GM23248 (cell line): ENCODE results near the gene RIMS3. TPM values are rescaled to one million over a fixed set of nuclear protein-coding genes. Genes with fewer than 3 reads are reported as not detected.

Experiments used
- DNase-seq: peaks from one replicate; pipeline ENCODE4 v3.0.0-alpha.2; 2015
- H2AFZ ChIP-seq: fragments of 200-600 bp; sonication (generic); 2 replicates; pipeline ENCODE4 v1.6.1; 2016; ENCODE audit warnings: antibody characterized with exemption
- H3F3A ChIP-seq: fragments of 200-600 bp; sonication (generic); 2 replicates; pipeline ENCODE4 v1.6.1; 2016; ENCODE audit warnings: mild to moderate bottlenecking, antibody characterized with exemption, mixed run types; ENCODE audit not compliant: insufficient read depth
- H3K27ac ChIP-seq: fragments of 200-600 bp; sonication (generic); 2 replicates; pipeline ENCODE4 v1.5.1; 2016; ENCODE audit warnings: mild to moderate bottlenecking
- H3K27me3 ChIP-seq: fragments of 200-600 bp; sonication (generic); replicated peaks from 2 replicates; pipeline ENCODE4 v1.6.1; 2016; ENCODE audit warnings: mild to moderate bottlenecking; ENCODE audit not compliant: insufficient read depth
- H3K36me3 ChIP-seq: fragments of 200-600 bp; sonication (generic); 2 replicates; pipeline ENCODE4 v1.6.1; 2016; ENCODE audit warnings: low read depth, mild to moderate bottlenecking
- H3K4me1 ChIP-seq: fragments of 200-600 bp; sonication (generic); 2 replicates; pipeline ENCODE4 v1.6.1; 2016; ENCODE audit warnings: mild to moderate bottlenecking; ENCODE audit not compliant: insufficient read depth
- H3K4me2 ChIP-seq: fragments of 200-600 bp; sonication (generic); one replicate; pipeline ENCODE4 v1.6.1; 2016; ENCODE audit warnings: mild to moderate bottlenecking; ENCODE audit not compliant: unreplicated experiment
- H3K4me3 ChIP-seq: fragments of 200-600 bp; sonication (generic); 2 replicates; pipeline ENCODE4 v1.5.1; 2016; ENCODE audit warnings: mild to moderate bottlenecking
- H3K79me2 ChIP-seq: fragments of 200-600 bp; sonication (generic); 2 replicates; pipeline ENCODE4 v1.6.1; 2016; ENCODE audit warnings: mild to moderate bottlenecking; ENCODE audit not compliant: insufficient read depth
- H3K9ac ChIP-seq: fragments of 200-600 bp; sonication (generic); 2 replicates; pipeline ENCODE4 v1.6.1; 2016; ENCODE audit warnings: mild to moderate bottlenecking
- H3K9me2 ChIP-seq: fragments of 200-600 bp; sonication (generic); 2 replicates; pipeline ENCODE4 v1.6.1; 2016; ENCODE audit warnings: mixed run types, mild to moderate bottlenecking, moderate library complexity; ENCODE audit not compliant: insufficient read depth
- H3K9me3 ChIP-seq: fragments of 200-600 bp; sonication (generic); one replicate; pipeline ENCODE4 v1.6.1; 2017; ENCODE audit warnings: low read depth
- H4K20me1 ChIP-seq: fragments of 200-600 bp; sonication (generic); 2 replicates; pipeline ENCODE4 v1.6.0; 2016; ENCODE audit not compliant: insufficient read depth
- EZH2 ChIP-seq: fragments of 200-600 bp; sonication (generic); IDR thresholded peaks from 2 replicates; pipeline ENCODE4 v1.6.1; 2018; ENCODE audit warnings: antibody characterized with exemption, mild to moderate bottlenecking; ENCODE audit not compliant: insufficient read depth, poor library complexity, severe bottlenecking
- EZH2phosphoT487 ChIP-seq: fragments of 200-600 bp; sonication (generic); IDR thresholded peaks from 2 replicates; pipeline ENCODE4 v1.6.1; 2018; ENCODE audit warnings: antibody characterized with exemption, moderate library complexity, mild to moderate bottlenecking, low read depth; ENCODE audit not compliant: insufficient read depth
- WGBS, 2 experiments: methylation state at CpG; one replicate each; pipeline ENCODE4 v1.1.6; 2015 to 2017; ENCODE audit warnings: low lambda C conversion rate in 2 of 2, low coverage in 1 of 2; ENCODE audit errors: missing lambda C conversion rate in 2 of 2; 5-methylcytosine and 5-hydroxymethylcytosine counted together
- in situ Hi-C: fragments of 300-500 bp; cut with MboI; formaldehyde crosslinking; loops from 2 replicates; pipeline ENCODE4 v1.15.0; 2020
- polyA plus RNA-seq: library from polyadenylated mRNA; unstranded; fragments of >200 nt; fragmentation: Nextera tagmentation; extraction: Ambion mirVana; gene quantifications from 2 replicates; pipeline ENCODE4 v1.2.1, GENCODE V29; 2016
- total RNA-seq: library from RNA; depleted of rRNA; stranded (reverse); fragments of >200 nt; shearing (Covaris generic); gene quantifications from 2 replicates; pipeline ENCODE4 v1.2.3, GENCODE V29; 2014

The RIMS3 gene
- total and polyA plus RNA-seq, 2 experiments from 2014 or later: 0.18 TPM; not detected in 1

GRCh38 chr1:40627987-40628902 lies 37.2 kb downstream of the RIMS3 start:
- Histone ChIP-seq H3F3A (no peaks in the 10 kb centered on the region), H3K79me2 (no peaks in the 10 kb centered on the region), H4K20me1 (no peaks in the 10 kb centered on the region), H3K27me3 (peaks cover 13% of the 10 kb centered on the region), H3K36me3 (no peaks in the 10 kb centered on the region), H3K27ac (no peak overlapping the region), H3K9me2 (no peaks in the 10 kb centered on the region), H3K9me3 (no peaks in the 10 kb centered on the region), H3K4me1 (no peaks in the 10 kb centered on the region), H3K4me3 (no peak overlapping the region), H2AFZ (no peak overlapping the region), H3K9ac (no peak overlapping the region), H3K4me2 (no peak overlapping the region)
- no peak for DNase-seq
- in situ Hi-C loops: no loop called here
- WGBS, 2 experiments: 32 to 35% methylated on average over 9 of the region's 9 CpGs
- no peak for TF ChIP-seq EZH2

GRCh38 chr1:40626383-40626770 lies 39.1 kb downstream of the RIMS3 start:
- H3K27me3 ChIP-seq: peaks cover 19% of the 10 kb centered on the region
- no peak overlapping the region for H3K4me3 ChIP-seq
- 79 to 80% methylated on average over 10 of the region's 10 CpGs for WGBS, 2 experiments
- H3K36me3 ChIP-seq: no peaks in the 10 kb centered on the region
- no peaks in the 10 kb centered on the region for H4K20me1 ChIP-seq
- no peaks in the 10 kb centered on the region for H3K79me2 ChIP-seq
- H3K9me3 ChIP-seq: no peaks in the 10 kb centered on the region
- H3K4me2 ChIP-seq: no peak overlapping the region
- DNase-seq: no peak
- no peaks in the 10 kb centered on the region for H3K4me1 ChIP-seq
- H3K9me2 ChIP-seq: no peaks in the 10 kb centered on the region
- no peak for TF ChIP-seq EZH2phosphoT487
- no peak for TF ChIP-seq EZH2
- in situ Hi-C loops: no loop called here
- no peak overlapping the region for H2AFZ ChIP-seq
- H3K27ac ChIP-seq: no peak overlapping the region
- H3K9ac ChIP-seq: no peak overlapping the region
- no peaks in the 10 kb centered on the region for H3F3A ChIP-seq

- Histone ChIP-seq H3K79me2 (no peaks in the 10 kb centered on the region), H3K4me1 (no peaks in the 10 kb centered on the region), H3K4me2 (no peak overlapping the region), H3K9ac (no peak overlapping the region), H4K20me1 (no peaks in the 10 kb centered on the region), H3K27me3 (peaks cover 26% of the 10 kb centered on the region), H3K27ac (no peak overlapping the region), H3K9me2 (no peaks in the 10 kb centered on the region), H3K9me3 (no peaks in the 10 kb centered on the region), H3K36me3 (no peaks in the 10 kb centered on the region), H3F3A (no peaks in the 10 kb centered on the region), H3K4me3 (no peak overlapping the region), H2AFZ (no peak overlapping the region)
- in situ Hi-C loops: no loop called here
- TF ChIP-seq EZH2 (no peak), EZH2phosphoT487 (no peak)
- peak; percentile 63 for DNase-seq
- 48 to 50% methylated on average over 16 to 18 of the region's 18 CpGs for WGBS, 2 experiments
Observed at GRCh38 chr1:40625476-40626382, 39.8 kb downstream of the RIMS3 start.

GRCh38 chr1:40625076-40625475 lies 40.4 kb downstream of the RIMS3 start:
- in situ Hi-C loops: no loop called here
- WGBS, 2 experiments: 62 to 67% methylated on average over 4 of the region's 4 CpGs

More at GRCh38 chr1:40625076-40625475, 40.4 kb downstream of the RIMS3 start:
- H3K36me3 ChIP-seq: no peaks in the 10 kb centered on the region
- peak; percentile 30 for DNase-seq
- no peak overlapping the region for H2AFZ ChIP-seq
- TF ChIP-seq EZH2 (no peak), EZH2phosphoT487 (no peak)
- no peaks in the 10 kb centered on the region for H4K20me1 ChIP-seq
- H3K4me1 ChIP-seq: no peaks in the 10 kb centered on the region
- no peaks in the 10 kb centered on the region for H3F3A ChIP-seq
- no peaks in the 10 kb centered on the region for H3K9me3 ChIP-seq
- H3K9me2 ChIP-seq: no peaks in the 10 kb centered on the region
- H3K4me3 ChIP-seq: no peak overlapping the region
- H3K27ac ChIP-seq: no peak overlapping the region
- H3K4me2 ChIP-seq: no peak overlapping the region
- H3K27me3 ChIP-seq: peaks cover 30% of the 10 kb centered on the region
- no peak overlapping the region for H3K9ac ChIP-seq
- no peaks in the 10 kb centered on the region for H3K79me2 ChIP-seq
